HL-60 (cell line): ENCODE data around the gene TBX4.

Source experiments
- CTCF ChIP-seq: IDR thresholded peaks from one replicate; pipeline ENCODE4 v1.5.1; 2011; ENCODE audit warnings: low read length, control low read depth, inconsistent platforms; ENCODE audit not compliant: insufficient read depth
- POLR2AphosphoS5 ChIP-seq: IDR thresholded peaks from 2 replicates; pipeline ENCODE4 v1.6.1; 2012; ENCODE audit warnings: low read depth

GRCh38 chr17:61505846-61506627 is 53.8 kb downstream of the TBX4 start:
- TF ChIP-seq CTCF (no peak), POLR2AphosphoS5 (no peak)
